NCI-H2107 treated with DMSO at 0.1 percent for 48 hours (cell line): Measurements from ENCODE around the gene TTC39C.
"Not testable (repeated sequence)": the region's sequence is repeated elsewhere in the genome, so short reads cannot be mapped to it uniquely, and the experiment has no call there.

Experiments
- DNase-seq: peaks from one replicate; lab custom pipeline; 2025; ENCODE audit not compliant: unreplicated experiment; lab: John Stamatoyannopoulos, UW

Gene TTC39C

GRCh38 chr18:24127735-24128134, 113.2 kb downstream of the TTC39C start:
- DNase-seq = no peak

- no peak for DNase-seq
Observed at GRCh38 chr18:24128700-24129099, 114.1 kb downstream of the TTC39C start.

GRCh38 chr18:24130494-24130893, 115.9 kb downstream of the TTC39C start:
- DNase-seq = no peak

DNA sequence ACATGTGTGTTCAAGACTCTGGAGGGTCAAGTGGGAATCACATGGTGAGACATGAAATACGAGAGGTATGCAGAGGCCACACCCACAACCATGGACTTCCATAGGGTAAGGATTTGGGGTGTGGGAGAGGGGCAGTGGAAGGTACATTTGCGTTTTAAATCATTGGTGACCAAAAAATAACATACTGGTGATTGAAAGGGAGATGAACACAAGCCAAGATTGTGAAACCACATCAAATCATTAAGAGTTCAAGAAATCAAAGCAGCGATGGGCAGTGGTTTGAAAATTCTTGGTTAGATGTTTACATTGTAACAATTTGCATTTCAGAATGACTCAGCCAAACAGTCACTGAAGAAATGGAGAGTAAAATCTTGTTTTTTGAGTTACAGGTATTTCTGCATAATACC, 122.4 kb downstream of the TTC39C start:
- no peak for DNase-seq

- DNase-seq = no peak
Observed at GRCh38 chr18:24138409-24138788, 123.8 kb downstream of the TTC39C start.

DNA sequence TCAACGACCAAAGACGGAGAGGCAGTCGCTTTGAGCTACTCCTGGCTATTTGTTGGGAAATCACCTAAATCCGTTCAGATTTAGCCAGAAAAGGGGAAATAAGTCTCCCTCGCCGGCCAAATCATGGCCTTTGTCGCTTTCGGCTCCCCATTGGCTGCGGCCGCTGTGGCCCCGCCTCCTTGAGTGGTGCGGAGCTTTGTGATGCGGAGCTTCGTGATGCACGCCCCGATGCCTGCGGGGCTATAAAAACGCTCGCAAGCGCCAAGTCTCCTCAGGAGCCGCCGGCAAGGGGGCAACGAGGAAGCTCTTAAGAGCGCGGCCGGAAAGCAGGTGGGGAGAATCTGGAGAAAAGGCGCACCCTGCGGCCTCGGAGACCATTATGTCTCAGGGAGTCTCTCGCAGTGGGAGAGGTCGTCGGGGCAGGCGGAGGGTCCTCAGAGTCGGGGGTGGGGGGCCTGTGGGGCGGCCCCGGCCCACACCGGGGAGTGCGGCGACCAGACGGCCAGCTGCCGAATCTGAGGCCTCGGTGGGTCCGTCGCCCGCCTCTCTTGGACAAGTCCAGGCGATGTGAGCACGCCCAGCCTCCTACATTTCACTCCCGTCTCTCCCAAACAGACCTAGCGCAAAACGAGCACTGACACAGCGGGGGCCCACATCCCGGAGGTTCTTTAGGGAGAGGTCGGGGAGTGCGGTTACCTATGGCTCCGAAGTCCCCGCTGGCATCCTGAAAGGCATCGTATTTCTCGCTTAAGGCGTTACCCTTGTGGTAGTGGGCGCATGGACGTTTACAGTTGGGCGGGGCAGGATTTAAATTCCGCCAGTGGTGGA, 124.4 kb downstream of the TTC39C start, which contains the start of gene CABYR:
Gene CABYR, plus strand, starts transcription at position 274 of the 828 bp plus-strand sequence. CDS start 4,053 bp downstream, outside the sequence.
- peak; percentile 53 for DNase-seq

DNA sequence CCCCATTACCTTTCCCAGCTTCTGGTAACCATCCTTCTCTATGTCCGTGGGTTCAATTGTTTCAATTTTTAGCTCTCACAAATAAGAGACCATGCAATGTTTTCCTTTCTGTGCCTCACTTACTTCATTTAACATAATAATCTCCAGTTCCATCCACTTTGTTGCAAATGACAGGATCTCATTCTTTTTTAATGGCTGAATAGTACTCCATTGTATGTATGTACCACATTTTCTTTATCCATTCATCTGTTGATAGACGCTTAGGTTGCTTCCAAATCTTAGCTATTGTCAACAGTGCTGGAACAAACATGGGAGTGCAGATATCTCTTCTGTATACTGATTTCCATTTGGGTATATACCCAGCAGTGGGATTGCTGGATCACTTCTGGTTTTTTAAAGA, 126.1 kb downstream of the TTC39C start:
- no peak for DNase-seq

DNA sequence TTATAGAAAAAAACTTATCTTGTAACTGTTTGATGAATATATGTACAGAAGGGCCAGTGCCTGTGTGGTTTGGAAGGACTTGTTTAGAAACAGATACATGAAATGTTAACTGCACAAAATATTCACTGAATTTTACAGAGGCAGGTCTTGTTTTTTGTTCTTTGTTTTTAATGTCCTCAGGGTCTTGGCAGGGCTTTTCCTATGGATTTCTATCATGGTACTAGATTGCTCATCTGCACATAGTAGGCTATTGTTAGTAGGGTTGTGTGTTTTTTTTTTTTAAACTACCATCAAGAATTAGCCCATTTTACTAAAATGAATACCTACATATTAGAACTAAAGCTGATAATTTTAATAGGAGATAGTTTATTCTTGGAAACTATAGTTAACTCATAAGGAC, 127.8 kb downstream of the TTC39C start:
- no peak for DNase-seq

- not testable (repeated sequence) for DNase-seq
Observed at GRCh38 chr18:24149591-24149990, 135.0 kb downstream of the TTC39C start.

GRCh38 chr18:24153397-24153796, 138.8 kb downstream of the TTC39C start:
- DNase-seq = no peak

GRCh38 chr18:24157855-24158254, 143.3 kb downstream of the TTC39C start:
- no peak for DNase-seq

DNA sequence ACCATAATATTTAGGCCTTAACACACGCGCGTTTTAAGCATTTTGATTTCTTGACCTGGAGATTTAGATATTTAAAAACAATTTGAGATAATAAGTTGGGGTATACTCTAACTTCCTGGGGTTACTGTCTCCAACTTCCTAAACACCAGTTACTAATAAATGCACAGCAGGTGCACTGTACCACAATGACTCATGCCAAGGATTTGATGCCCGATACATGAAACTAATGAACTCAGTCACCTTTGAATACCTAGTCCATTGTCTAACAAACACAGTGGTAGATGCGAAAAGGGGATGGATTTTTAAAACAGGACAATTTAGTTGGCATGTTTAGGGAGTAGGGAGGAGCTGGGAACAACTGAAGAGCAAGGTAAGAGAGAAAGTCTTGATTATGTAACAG, 145.5 kb downstream of the TTC39C start:
- no peak for DNase-seq

DNA sequence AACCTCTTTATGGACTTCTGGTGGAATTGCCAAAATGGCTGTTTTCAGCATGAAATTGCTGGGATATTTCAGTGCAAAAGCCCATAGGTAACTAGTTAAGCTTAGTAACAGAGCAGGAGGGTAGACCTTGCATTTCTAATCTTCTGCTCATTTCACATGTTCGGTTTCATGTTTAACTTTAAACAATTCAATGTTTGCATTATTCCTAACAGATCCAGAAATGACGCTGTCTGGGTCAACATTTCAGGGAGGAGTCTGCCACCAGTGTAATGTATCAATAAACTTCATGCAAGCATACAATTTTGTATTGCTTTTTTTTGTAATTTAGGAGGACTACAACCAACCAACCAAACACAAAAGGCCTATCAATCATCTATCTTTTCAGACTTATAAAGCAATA, 146.8 kb downstream of the TTC39C start:
- DNase-seq = no peak

- no peak for DNase-seq
Observed at GRCh38 chr18:24168496-24168895, 153.9 kb downstream of the TTC39C start.

DNA sequence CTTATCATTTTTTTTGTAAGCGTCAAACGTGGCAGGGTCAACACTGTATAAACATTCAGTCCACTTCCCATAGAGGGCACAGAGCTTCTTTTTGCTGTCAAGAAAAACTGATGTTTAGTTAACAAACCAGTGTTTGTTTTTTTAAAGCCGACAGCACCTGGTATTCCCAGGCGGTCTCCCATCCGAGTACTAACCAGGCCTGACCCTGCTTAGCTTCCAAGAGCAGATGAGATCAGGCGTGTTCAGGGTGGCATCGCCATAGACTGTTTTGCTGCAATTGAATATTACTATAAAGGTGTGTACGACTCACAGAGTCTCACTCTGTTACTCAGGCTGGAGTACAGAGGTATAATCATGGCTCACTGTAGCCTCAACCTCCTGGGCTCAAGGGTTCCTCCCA, 155.8 kb downstream of the TTC39C start:
- DNase-seq = no peak

DNA sequence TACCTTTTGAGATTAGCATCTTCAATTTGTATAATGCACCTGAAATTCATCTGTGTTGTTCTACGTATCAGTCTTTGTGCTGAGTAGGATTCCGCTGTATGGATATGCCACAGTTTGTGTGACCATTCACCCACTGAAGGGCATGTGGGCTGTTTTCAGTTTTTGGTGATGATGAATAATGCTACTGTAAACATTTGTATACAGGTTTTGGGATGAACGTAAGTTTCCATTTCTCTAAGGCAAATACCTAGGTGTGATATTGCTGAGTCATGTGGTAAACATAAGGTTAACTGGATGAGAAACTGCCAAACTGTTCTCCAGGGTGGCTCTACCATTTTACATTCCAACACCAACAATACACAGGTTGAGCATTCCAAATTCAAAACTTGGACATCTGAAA, 159.4 kb downstream of the TTC39C start:
- DNase-seq = no peak

- no peak for DNase-seq
Observed at GRCh38 chr18:24176727-24177416, 162.3 kb downstream of the TTC39C start.

DNA sequence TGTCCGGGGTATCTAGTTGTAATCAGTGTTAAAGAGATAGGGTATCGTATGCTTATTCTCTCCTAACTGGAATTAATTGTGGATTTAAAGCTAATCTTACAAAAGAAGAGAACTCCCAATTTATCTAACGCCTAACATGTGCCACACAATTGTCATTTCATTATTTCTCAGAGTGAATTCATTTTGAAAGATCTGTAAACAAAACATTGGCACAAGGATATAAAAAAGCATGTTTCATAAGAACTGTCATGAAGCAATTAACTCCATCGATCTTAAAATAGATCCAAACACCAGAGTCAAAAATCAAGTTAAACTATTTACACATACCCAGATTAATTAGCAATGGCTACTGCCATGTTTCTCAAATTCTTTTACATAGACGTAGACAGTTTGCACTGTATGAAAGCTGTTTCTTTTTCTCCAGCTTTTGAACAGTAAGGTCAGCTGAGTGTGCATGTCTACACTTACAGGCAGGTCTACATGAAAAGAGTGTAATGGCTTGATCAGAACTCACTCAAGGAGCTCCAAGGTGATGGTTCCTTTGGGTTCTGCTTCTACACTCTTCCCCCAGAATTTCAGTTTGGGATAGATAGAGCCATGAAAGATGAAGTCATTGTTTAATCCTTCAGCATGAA, 163.1 kb downstream of the TTC39C start:
- no peak for DNase-seq

DNA sequence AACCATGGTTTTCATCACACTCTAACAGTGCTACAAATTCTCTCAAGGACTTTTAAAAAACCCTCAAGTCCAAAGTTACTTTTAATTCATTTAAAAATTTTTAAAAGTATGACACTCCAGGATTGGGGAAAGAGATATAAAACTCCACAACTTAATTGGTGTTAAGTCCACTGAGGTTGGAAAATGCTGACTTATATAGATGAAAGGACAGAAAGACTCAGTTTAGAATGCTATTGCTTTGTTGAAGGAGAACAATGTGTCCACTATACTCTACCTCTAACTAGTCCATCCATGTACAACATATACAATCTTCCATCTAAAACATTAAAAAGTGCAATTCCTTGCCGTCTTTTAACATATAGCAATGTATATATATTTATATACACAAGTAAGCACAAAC, 165.5 kb downstream of the TTC39C start:
- DNase-seq = no peak

DNA sequence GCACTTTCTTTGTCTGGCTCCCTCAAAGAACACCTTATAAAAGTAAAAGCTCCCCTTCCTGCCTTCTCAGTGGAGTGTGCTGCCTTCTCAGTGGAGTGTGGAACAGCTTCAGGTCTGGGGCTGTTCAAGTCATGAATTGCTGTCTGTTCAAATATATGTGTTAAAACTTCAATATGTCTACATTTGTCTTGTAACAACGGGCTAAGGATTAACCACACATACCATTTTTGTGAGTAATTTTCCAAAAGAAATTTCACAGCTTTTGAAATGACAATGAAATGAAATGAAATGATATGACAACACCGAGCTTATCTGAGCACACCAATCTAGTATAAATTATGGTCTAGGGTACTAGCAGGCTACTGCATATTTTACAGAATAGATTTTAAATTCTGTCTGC, 167.3 kb downstream of the TTC39C start:
- no peak for DNase-seq
